Germinal center (tissue), 1 donor: ENCODE data around the gene RFX7.

Experiments
- DNase-seq: peaks from one replicate; pipeline ENCODE4 v3.0.0; 2012; ENCODE audit warnings: mixed read lengths, low spot score

The RFX7 gene

DNA sequence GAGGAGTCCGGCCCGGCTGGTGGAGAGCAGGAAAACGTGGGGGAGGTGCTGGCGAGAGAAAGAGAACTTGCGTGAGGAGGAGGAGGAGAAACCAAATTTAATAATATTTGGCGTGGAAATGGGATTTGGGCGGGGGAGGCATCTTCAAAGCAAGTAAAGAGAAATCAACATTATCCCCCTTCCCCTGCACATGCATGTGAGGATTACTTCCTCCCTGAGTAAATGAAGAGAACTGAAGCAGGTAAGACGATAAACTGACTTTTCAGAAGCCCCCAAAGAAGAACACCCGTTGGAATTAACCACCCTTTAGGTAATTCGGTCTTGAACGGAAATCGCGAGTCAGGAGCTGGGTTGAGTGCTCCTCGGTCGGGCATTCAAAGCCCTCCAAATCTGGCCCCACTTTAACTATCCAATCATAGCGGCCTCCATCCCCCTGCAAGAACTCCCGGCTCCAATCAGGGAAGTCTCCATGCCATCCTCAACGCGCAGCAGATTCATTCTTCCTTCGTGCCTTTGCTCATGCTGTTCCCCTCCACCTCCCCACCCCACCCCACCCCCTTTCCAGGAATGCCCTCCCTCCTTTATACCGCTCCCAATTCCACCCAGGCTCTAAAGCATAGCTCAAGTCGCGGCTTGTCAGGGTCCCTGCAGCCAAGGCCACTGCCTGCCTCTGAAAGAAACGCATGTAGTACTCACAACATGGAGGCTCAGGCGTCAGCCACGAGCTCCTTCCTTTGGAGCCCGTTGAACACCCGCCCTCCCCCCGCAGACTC is 545 bp upstream of the RFX7 start:
- DNase-seq, result peak; percentile 50

- DNase-seq, result peak; percentile 41
Measured at GRCh38 chr15:56242576-56243162, 1.0 kb downstream of the RFX7 start.

DNA sequence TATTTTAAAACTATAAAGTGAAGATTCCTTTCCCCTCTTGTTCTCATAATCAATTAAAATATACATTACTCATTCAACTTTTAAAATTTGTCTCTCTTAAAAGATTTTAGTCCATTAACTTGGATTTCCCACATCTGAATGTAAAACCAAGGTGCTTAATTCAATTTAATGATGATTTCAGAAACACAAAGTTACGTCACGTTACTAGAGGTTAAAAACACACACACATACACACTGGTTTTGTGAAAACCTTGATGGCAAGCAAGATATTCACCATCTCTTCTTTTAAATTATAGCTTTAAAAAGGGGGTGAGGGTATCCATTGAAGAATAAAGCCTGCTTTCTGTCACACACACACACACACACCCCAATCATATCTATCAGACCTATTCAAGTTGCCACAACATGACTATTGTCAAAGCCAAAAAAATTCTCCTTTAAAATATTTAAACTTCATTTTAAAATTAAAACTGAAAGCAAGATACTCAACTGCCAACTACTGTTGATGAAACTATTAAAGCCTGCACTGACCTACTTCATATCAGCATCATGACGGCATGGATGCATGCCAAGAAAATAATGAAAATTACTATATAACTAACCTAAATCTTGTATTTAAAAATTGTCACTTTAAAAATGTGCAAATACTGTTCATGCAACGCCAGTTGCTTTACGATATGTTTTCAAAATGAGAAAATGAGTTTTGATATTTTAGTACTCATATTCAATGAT is 2.1 kb downstream of the RFX7 start:
- DNase-seq, result no peak

GRCh38 chr15:56240390-56240789 is 3.3 kb downstream of the RFX7 start:
- DNase-seq, result no peak

DNA sequence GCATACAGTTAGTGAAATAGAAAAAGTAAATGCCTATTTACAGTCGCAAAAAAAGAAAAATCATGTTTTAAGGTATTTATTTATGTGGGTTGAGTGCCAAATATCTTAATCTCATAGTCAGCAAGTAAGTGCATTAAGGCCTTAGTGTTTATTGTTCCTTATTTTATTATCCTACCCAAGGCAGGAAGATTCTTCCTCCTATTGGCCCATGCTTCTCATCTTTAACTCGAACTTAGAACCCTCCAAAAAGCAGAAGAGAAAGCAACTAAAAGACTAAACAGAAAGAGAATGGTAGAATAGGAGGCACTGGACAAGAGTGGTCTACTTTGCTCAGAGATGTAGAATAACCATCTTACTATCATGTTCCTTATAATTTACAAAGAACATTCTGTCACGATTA is 7.5 kb downstream of the RFX7 start:
- DNase-seq, result no peak

- no peak for DNase-seq
Measured at GRCh38 chr15:56234804-56235203, 8.9 kb downstream of the RFX7 start.

DNA sequence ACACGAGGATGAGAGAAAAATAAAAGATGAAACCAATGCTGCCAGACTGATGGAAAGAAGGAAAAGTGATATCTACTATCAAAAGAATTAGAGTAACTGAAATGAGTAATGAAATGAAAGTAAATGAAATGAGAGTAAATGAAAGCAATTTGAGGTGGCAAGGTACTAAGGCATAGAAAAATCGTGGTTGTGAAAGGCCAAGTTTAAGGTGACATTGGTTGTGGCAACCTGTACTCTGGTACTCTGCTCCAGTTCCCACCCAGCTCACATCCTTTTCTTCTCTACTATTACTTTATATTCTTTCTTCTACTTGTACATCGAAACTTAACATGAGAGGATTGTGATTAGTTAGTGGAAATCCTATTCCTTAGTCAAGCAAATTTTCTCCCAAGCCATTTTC is 10.1 kb downstream of the RFX7 start:
- no peak for DNase-seq

DNA sequence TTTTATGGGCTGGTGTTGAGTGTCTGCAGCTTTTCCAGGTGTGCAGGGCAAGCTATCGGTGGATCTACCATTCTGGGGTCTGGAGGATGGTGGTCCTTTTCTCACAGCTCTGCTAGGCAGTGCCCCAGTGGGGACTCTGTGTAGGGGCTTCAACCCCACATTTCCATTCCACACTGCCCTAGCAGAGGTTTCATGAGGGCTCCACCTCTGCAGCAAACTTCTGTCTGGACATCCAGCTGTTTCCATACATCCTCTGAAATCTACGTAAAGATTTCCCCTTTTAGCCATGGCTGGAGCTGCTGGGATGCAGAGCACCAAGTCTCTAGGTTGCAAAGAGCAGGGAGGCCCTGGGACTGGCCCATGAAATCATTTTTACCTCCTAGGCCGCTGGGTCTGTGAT is 11.6 kb downstream of the RFX7 start:
- no peak for DNase-seq

- DNase-seq, result no peak
Measured at GRCh38 chr15:56228854-56229253, 14.8 kb downstream of the RFX7 start.

DNA sequence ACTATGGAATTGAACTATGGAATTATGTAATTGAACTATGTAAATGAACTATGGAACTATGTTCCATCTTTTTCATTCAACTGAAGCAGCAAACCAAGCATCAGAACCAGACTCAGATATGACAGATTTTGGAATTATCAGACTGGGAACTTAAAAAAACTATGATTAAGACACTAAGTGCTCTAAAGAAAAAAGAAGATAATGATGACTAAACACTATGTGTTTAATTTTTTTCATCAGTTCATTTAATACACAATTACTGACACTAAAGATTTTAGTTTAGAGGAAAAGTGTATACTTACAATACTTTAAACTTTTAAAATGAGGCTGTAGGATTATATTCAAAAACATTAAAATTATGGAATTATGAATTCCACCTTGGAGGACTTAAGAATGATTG is 15.3 kb downstream of the RFX7 start:
- no peak for DNase-seq

DNA sequence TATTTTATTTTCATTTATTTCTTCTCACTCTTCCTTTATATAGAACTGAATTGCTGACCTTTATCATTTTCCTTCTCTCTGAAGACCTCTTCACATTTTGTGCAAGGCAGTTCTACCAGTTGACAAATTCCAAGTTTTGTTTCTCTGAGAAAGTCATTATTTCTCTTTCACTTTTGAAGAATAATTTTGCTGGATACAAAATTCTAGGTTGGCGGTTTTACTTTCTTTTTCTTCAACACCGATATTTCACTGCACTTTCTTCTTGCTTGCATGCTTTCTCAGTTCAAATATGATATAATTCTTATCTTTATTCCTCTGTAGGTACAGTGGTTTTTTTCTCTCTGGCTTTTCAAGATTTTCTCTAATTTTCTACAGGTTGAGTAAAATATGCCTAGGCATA is 15.9 kb downstream of the RFX7 start:
- DNase-seq, result no peak

DNA sequence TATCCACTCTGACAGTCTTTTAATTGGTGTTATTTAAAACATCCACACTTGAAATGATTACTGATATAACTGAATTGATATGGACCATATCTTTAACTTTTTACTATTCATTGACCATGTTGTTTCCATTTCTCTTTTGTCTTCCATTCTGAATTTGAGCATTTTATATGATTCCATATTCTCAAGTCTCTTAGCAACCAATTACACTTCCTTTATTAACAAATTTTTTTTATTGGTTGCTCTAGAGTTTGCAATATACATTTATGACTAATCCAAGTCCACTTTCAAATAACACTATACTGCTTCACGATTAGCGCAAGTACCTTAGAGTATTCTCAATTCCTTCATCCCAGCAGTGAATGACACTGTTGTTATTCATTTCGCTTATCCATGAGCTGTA is 16.4 kb downstream of the RFX7 start:
- no peak for DNase-seq

DNA sequence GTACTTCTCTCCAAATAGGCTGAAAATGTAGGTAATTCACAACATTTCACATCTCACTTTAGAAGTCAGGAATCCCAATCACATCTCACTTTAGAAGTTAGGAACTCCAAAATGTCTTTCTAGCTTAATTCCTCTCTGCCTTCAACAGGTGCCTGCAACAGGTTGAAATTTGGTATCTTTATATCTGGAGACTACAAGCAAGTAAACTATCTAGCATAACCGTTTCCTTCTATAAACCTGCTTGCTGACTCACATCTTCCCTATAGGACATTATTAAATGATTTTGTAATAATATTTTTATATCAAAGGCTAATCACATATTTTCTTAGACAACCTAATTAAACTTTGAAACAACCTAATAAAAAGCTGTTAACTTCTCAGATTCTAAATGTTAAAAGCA is 18.2 kb downstream of the RFX7 start:
- no peak for DNase-seq

GRCh38 chr15:56222302-56222701 is 21.4 kb downstream of the RFX7 start:
- DNase-seq, result no peak

- DNase-seq, result no peak
Measured at GRCh38 chr15:56217341-56217740, 26.3 kb downstream of the RFX7 start.

GRCh38 chr15:56215769-56216168 is 27.9 kb downstream of the RFX7 start:
- DNase-seq, result no peak

- no peak for DNase-seq
Measured at GRCh38 chr15:56211960-56212550, 31.6 kb downstream of the RFX7 start.

DNA sequence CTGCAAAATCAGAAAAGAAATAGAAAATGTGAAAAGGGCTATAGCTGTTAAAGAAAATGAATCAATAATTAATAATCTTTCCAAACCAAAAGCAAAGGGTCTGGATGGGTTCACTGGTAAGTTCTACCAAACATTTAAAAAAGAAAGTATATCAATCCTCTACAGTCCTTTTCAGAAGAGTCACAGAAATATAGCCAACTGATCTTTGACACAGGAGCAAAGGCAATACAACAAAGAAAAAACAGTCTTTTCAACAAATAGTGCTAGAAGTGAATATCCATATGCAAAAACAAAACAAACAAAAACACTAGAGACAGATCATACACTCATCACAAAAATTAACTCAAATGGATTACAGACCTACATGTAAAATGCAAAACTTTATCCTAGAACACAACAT is 32.6 kb downstream of the RFX7 start:
- no peak for DNase-seq

DNA sequence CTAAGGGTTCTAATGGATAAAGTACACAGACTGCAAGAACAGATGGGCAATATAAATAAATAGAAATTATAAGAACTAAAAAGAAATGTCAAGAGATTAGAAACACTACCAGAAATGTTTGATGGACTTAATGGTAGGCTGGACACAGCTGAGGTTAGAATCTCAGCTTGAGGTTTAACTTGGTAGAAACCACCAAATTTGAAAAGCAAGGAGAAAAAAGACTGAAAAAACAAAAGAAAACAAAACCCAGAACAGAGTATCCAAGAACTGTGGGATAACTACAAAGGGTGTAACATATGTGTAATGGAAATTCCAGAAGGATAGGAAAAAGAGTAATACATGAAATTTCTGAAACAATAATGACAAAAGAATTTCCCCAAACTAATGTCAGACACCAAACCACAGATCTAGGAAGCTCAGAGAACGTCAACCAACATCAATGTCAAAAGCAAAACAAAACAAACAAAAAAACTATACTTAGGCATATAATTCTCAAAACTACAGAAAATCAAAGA is 35.0 kb downstream of the RFX7 start:
- no peak for DNase-seq

DNA sequence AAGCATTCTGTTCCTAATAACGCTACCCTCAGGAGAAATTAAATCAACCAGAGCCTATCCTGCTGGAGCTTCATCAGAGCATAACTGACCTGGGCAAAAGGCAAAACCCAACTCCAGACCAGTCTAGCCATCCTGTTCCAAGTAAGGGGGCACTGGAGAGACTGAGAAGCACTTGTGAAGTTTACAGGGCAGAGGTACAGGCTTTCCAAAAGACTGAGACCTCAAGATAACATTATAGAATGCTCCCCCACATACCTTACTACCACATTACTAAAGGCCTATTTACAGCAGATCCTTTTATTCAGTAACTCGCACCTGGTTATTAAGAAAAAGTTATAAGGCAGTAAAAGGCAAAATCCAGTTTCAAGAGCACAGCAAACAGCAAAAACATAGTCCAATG is 35.5 kb downstream of the RFX7 start:
- DNase-seq, result no peak

DNA sequence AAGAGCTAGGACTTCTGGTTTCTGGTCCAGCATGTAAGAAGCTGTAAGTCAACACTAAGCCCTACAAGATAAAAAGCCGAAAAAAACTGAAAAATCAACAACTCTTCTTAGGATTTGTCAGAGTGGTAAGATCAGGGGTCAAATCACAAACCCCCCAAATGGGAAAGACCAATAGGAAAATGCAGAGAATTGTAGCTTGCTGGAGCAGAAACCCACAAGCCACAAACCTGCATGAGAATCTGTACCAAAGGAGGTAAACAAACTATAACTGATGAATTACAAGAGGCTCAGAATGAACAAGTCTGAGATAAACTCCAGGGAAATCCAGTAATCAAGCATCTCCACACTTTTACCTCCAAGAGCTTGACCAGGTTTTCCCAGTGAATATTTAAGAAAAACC is 36.0 kb downstream of the RFX7 start:
- DNase-seq, result no peak

DNA sequence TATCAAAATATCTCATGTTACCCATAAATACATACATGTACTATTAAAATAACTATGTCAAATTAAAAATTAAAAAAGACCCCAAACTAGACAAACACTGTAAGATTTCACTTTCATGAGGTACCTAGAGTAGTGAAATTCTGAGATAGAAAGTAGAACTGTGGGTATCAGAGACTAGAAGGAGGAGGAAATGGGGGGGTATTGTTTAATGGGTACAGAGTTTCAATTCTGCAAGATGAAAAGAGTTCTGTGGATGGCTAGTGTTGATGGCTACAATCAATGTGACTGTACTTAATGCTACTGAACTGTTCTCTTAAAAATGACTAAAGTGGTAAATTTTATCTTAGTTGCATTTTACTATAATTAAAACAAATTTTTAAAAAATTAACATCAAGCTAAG is 36.6 kb downstream of the RFX7 start:
- DNase-seq, result no peak
